A549 (cell line): ENCODE data around the gene MAP6. TPM values are rescaled to one million over a fixed set of nuclear protein-coding genes. Genes with fewer than 3 reads are reported as not detected.

Experiments used
- ATAC-seq, 2 experiments: fragments of 200-7000 bp in 1 of 2; fragments of >200 bp in 1 of 2; cut with Nextera tagmentation in 1 of 2; cut with Tn5 transposase in 1 of 2; 3 replicates each; pipeline versions ENCODE4 v1.8.0 to v1.9.1; 2018 to 2020; ENCODE audit warnings: mild to moderate bottlenecking in 1 of 2, moderate library complexity in 1 of 2
- CTCF ChIA-PET: fragments of 300-600 bp; sonication (Branson Sonifier 250); formaldehyde crosslinking; extraction: SDS; loops from one replicate; lab custom pipeline; 2021; ENCODE audit warnings: antibody characterized with exemption, inconsistent platforms; lab: Yijun Ruan, JAX
- POLR2A ChIA-PET: fragments of 350-600 bp; formaldehyde crosslinking; extraction: SDS; loops from one replicate; lab custom pipeline; 2021; ENCODE audit warnings: antibody characterized with exemption, inconsistent platforms; lab: Yijun Ruan, JAX
- DNase-seq, 2 experiments: peaks; one replicate each; pipeline versions ENCODE4 v3.0.0 to v3.0.0-alpha.2; 2011 to 2016; ENCODE audit warnings: low read depth in 1 of 2, low spot score in 1 of 2
- FAIRE-seq: peaks from 2 replicates; lab custom pipeline; 2011; peaks lifted over from hg19 to GRCh38; lab: Jason Lieb, UNC
- H3K27ac ChIP-seq, 2 experiments: fragments of >200 bp; sonication (Bioruptor Twin); formaldehyde crosslinking; 3 replicates each; pipeline ENCODE4 v1.5.1; 2016 to 2017
- H3K4me1 ChIP-seq: fragments of >200 bp; sonication (Bioruptor Twin); formaldehyde crosslinking; 3 replicates; pipeline ENCODE4 v1.6.1; 2016
- H3K4me2 ChIP-seq: fragments of >200 bp; sonication (Bioruptor Twin); formaldehyde crosslinking; 3 replicates; pipeline ENCODE4 v1.6.1; 2016
- H3K4me3 ChIP-seq: fragments of >200 bp; sonication (Bioruptor Twin); formaldehyde crosslinking; 3 replicates; pipeline ENCODE4 v1.5.1; 2016
- H3K9me3 ChIP-seq: fragments of >200 bp; sonication (Bioruptor Twin); formaldehyde crosslinking; 3 replicates; pipeline ENCODE4 v1.6.1; 2016
- BCL3 ChIP-seq: fragments of >200 bp; sonication (Bioruptor Twin); formaldehyde crosslinking; IDR thresholded peaks from 3 replicates; pipeline ENCODE4 v1.6.1; 2016
- CEBPB ChIP-seq, 2 experiments: fragments of >200 bp in 1 of 2; sonication (Bioruptor Twin) in 1 of 2; formaldehyde crosslinking in 1 of 2; IDR thresholded peaks; 2 replicates each; pipeline ENCODE4 v1.6.1; 2012 to 2016
- E2F6 ChIP-seq: IDR thresholded peaks from 2 replicates; pipeline ENCODE4 v1.6.1; 2012; ENCODE audit warnings: low read depth, borderline replicate concordance
- EP300 ChIP-seq, 2 experiments: fragments of >200 bp; sonication (Bioruptor Twin); formaldehyde crosslinking; IDR thresholded peaks; 2 replicates in 1 of 2; 3 replicates in 1 of 2; pipeline ENCODE4 v1.6.1; 2016 to 2017
- FOSB ChIP-seq: fragments of 250-450 bp; sonication (Bioruptor Pico); IDR thresholded peaks from 2 replicates; pipeline ENCODE4 v1.5.0; 2020; ENCODE audit warnings: mild to moderate bottlenecking, moderate library complexity
- HOXA7 ChIP-seq: fragments of 250-450 bp; sonication (Bioruptor Pico); IDR thresholded peaks from 2 replicates; pipeline ENCODE4 v1.5.0; 2020; ENCODE audit warnings: mild to moderate bottlenecking, moderate library complexity
- JUNB ChIP-seq: fragments of >200 bp; sonication (Bioruptor Twin); formaldehyde crosslinking; IDR thresholded peaks from 2 replicates; pipeline ENCODE4 v1.6.1; 2016
- KDM1A ChIP-seq: fragments of 200-600 bp; sonication (generic); IDR thresholded peaks from 2 replicates; pipeline ENCODE4 v1.6.1; 2016; ENCODE audit warnings: low read depth, mild to moderate bottlenecking
- KDM5A ChIP-seq: fragments of 200-600 bp; sonication (generic); IDR thresholded peaks from 2 replicates; pipeline ENCODE4 v1.6.1; 2016; ENCODE audit warnings: antibody characterized with exemption, mild to moderate bottlenecking
- MAZ ChIP-seq: fragments of 150-350 bp; IDR thresholded peaks from 2 replicates; pipeline ENCODE4 v1.6.1; 2014; ENCODE audit warnings: antibody characterized with exemption, low read depth, low read length, borderline replicate concordance
- MYC ChIP-seq: IDR thresholded peaks from 2 replicates; pipeline ENCODE4 v1.6.1; 2012; ENCODE audit warnings: mild to moderate bottlenecking, inconsistent platforms, low read length, improper control_type of control experiment, borderline replicate concordance
- NR3C1 ChIP-seq: fragments of >200 bp; sonication (Bioruptor Twin); formaldehyde crosslinking; IDR thresholded peaks from 3 replicates; pipeline ENCODE4 v1.6.1; 2017
- PBX3 ChIP-seq: IDR thresholded peaks from 2 replicates; pipeline ENCODE4 v1.6.1; 2012
- POLR2A ChIP-seq: IDR thresholded peaks from 2 replicates; pipeline ENCODE4 v1.6.1; 2012; ENCODE audit warnings: mild to moderate bottlenecking, low read length
- RAD21 ChIP-seq, 2 experiments: fragments of >200 bp in 1 of 2; sonication (Bioruptor Twin) in 1 of 2; formaldehyde crosslinking in 1 of 2; IDR thresholded peaks in 1 of 2; conservative IDR thresholded peaks in 1 of 2; 2 replicates in 1 of 2; 3 replicates in 1 of 2; pipeline ENCODE4 v1.6.1; 2012 to 2018; ENCODE audit warnings: inconsistent platforms in 1 of 2
- REST ChIP-seq: fragments of 200-600 bp; sonication (generic); IDR thresholded peaks from 2 replicates; pipeline ENCODE4 v1.6.1; 2016; ENCODE audit warnings: antibody characterized with exemption, mild to moderate bottlenecking, moderate library complexity
- SMC3 ChIP-seq: fragments of >200 bp; sonication (Bioruptor Twin); formaldehyde crosslinking; IDR thresholded peaks from 3 replicates; pipeline ENCODE4 v1.6.1; 2018; ENCODE audit warnings: inconsistent platforms
- TP53 ChIP-seq: fragments of 250-450 bp; sonication (Bioruptor Pico); IDR thresholded peaks from 2 replicates; pipeline ENCODE4 v1.5.0; 2021; ENCODE audit warnings: mild to moderate bottlenecking, moderate library complexity
- USF2 ChIP-seq: fragments of 450-650 bp; IDR thresholded peaks from 2 replicates; pipeline ENCODE4 v1.6.1; 2014; ENCODE audit warnings: antibody characterized with exemption
- ZC3H11A ChIP-seq: fragments of 450-650 bp; IDR thresholded peaks from 2 replicates; pipeline ENCODE4 v1.6.1; 2014; ENCODE audit warnings: antibody characterized with exemption, mild to moderate bottlenecking
- ZNF302 ChIP-seq: fragments of 250-450 bp; sonication (Bioruptor Pico); IDR thresholded peaks from 2 replicates; pipeline ENCODE4 v1.9.0; 2021; ENCODE audit warnings: inconsistent platforms, mild to moderate bottlenecking, moderate library complexity
- WGBS: methylation state at CpG from one replicate; pipeline ENCODE4 v1.1.6; 2017; ENCODE audit errors: missing lambda C conversion rate; 5-methylcytosine and 5-hydroxymethylcytosine counted together
- polyA plus RNA-seq, 4 experiments: library from polyadenylated mRNA; depleted of rRNA in 3 of 4; stranded (reverse); fragments of >200 nt; fragmentation: RNase III in 1 of 4; extraction: RNeasy Plus Mini Kit Qiagen cat#74134 plus additional on column Dnase treatment in 1 of 4; gene quantifications; 2 replicates in 3 of 4; 3 replicates in 1 of 4; pipeline ENCODE4 v1.2.3, GENCODE V29; 2011 to 2017
- TF ChIP-seq, protein P1 (sequence below): fragments of >200 bp; sonication (Bioruptor Twin); formaldehyde crosslinking; IDR thresholded peaks from 3 replicates; pipeline ENCODE4 v1.5.1; 2016
- TF ChIP-seq, protein P2 (sequence below): fragments of 250-450 bp; sonication (Bioruptor Pico); IDR thresholded peaks from 2 replicates; pipeline ENCODE4 v1.5.0; 2020; ENCODE audit warnings: low read depth, mild to moderate bottlenecking, moderate library complexity

The MAP6 gene
- polyA plus RNA-seq, 2 of the 4 experiments (the other 2 are of a cell fraction) = 1.1 to 2.1 TPM

GRCh38 chr11:75567971-75568370 is 100.9 kb downstream of the MAP6 start:
- no peak overlapping the region for H3K4me2 ChIP-seq
- ChIA-PET POLR2A (no interaction called here), CTCF (interaction anchor here (0.9 to 17.9 kb wide), 2 partner anchors 7 to 13 kb away, joined by 3 to 137 read pairs; no protein-coding TSS in a partner anchor)
- no peaks in the 10 kb centered on the region for H3K9me3 ChIP-seq
- no peak overlapping the region for H3K4me3 ChIP-seq
- TF ChIP-seq, protein P1, sequence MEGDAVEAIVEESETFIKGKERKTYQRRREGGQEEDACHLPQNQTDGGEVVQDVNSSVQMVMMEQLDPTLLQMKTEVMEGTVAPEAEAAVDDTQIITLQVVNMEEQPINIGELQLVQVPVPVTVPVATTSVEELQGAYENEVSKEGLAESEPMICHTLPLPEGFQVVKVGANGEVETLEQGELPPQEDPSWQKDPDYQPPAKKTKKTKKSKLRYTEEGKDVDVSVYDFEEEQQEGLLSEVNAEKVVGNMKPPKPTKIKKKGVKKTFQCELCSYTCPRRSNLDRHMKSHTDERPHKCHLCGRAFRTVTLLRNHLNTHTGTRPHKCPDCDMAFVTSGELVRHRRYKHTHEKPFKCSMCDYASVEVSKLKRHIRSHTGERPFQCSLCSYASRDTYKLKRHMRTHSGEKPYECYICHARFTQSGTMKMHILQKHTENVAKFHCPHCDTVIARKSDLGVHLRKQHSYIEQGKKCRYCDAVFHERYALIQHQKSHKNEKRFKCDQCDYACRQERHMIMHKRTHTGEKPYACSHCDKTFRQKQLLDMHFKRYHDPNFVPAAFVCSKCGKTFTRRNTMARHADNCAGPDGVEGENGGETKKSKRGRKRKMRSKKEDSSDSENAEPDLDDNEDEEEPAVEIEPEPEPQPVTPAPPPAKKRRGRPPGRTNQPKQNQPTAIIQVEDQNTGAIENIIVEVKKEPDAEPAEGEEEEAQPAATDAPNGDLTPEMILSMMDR = no peak
- TF ChIP-seq SMC3 (no peak), ZNF302 (no peak), HOXA7 (CRISPR knock-in tag) (no peak), BCL3 (no peak), CEBPB (IDR thresholded peaks at IDR 0.05) (no peak), FOSB (CRISPR knock-in tag) (no peak), MAZ (no peak), NR3C1 (no peak), USF2 (no peak), TP53 (CRISPR knock-in tag) (no peak), REST (no peak), MYC (no peak), POLR2A (no peak), KDM1A (no peak), PBX3 (no peak)
- no peak overlapping the region for H3K27ac ChIP-seq
- FAIRE-seq = no peak
- DNase-seq = no peak
- 94% methylated on average over 6 of the region's 6 CpGs for WGBS
- peaks cover 31% of the 10 kb centered on the region for H3K4me1 ChIP-seq
- ATAC-seq = no peak

- H3K4me3 ChIP-seq = no peak overlapping the region
- ATAC-seq (no peak), FAIRE-seq (no peak), DNase-seq (no peak)
- H3K27ac ChIP-seq = no peak overlapping the region; a peak in 1 of 6 replicates
- H3K4me2 ChIP-seq = no peak overlapping the region
- 97% methylated on average over 34 of the region's 34 CpGs for WGBS
- CTCF ChIA-PET = interaction anchor here (0.6 to 17.9 kb wide), 5 partner anchors 8 to 287 kb away, joined by 3 to 137 read pairs (median 4); no protein-coding TSS in a partner anchor
- POLR2A ChIA-PET = no interaction called here
- no peaks in the 10 kb centered on the region for H3K9me3 ChIP-seq
- H3K4me1 ChIP-seq = peaks cover 31% of the 10 kb centered on the region
- TF ChIP-seq RAD21 (conservative IDR thresholded peaks at IDR 0.05 in 1 of 2, IDR thresholded peaks at IDR 0.05 in 1 of 2) (no peak), KDM5A (no peak), FOSB (CRISPR knock-in tag) (no peak), ZC3H11A (no peak), NR3C1 (no peak), MYC (no peak), JUNB (no peak), E2F6 (no peak), EP300 (IDR thresholded peaks at IDR 0.05) (no peak), PBX3 (no peak), KDM1A (no peak), USF2 (no peak)
- TF ChIP-seq, protein P2, sequence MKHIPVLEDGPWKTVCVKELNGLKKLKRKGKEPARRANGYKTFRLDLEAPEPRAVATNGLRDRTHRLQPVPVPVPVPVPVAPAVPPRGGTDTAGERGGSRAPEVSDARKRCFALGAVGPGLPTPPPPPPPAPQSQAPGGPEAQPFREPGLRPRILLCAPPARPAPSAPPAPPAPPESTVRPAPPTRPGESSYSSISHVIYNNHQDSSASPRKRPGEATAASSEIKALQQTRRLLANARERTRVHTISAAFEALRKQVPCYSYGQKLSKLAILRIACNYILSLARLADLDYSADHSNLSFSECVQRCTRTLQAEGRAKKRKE = no peak
Measured at GRCh38 chr11:75566763-75567279, 102.0 kb downstream of the MAP6 start.
